Neuronal stem cell (in vitro differentiated cells): Measurements from ENCODE around the gene CFAP97.
A peak's percentile ranks its signal among the peaks of the same experiment; 100 is the strongest.
"Not testable (repeated sequence)": the region's sequence is repeated elsewhere in the genome, so short reads cannot be mapped to it uniquely, and the experiment has no call there.

Experiments
- DNase-seq: peaks from one replicate; pipeline ENCODE4 v3.0.0-alpha.2; 2013; ENCODE audit warnings: low spot score
- H2AFZ ChIP-seq: one replicate; pipeline ENCODE4 v1.6.1; 2013; ENCODE audit warnings: mild to moderate bottlenecking, low read length, inconsistent platforms
- H2AK5ac ChIP-seq: 2 replicates; pipeline ENCODE4 v1.6.1; 2013; ENCODE audit warnings: low read depth, mild to moderate bottlenecking, inconsistent platforms, low read length, moderate library complexity, mixed read lengths
- H2BK120ac ChIP-seq: 2 replicates; pipeline ENCODE4 v1.6.1; 2013; ENCODE audit warnings: low read depth, mild to moderate bottlenecking, inconsistent platforms, low read length, moderate library complexity, mixed read lengths
- H2BK12ac ChIP-seq: one replicate; pipeline ENCODE4 v1.6.1; 2013; ENCODE audit warnings: low read length, inconsistent platforms
- H2BK15ac ChIP-seq: 2 replicates; pipeline ENCODE4 v1.6.1; 2013; ENCODE audit warnings: mild to moderate bottlenecking, low read length, inconsistent platforms, mixed read lengths
- H2BK5ac ChIP-seq: one replicate; pipeline ENCODE4 v1.6.1; 2013; ENCODE audit warnings: inconsistent platforms, mild to moderate bottlenecking, low read length, moderate library complexity
- H3K14ac ChIP-seq: one replicate; pipeline ENCODE4 v1.6.1; 2013; ENCODE audit warnings: low read length, inconsistent platforms
- H3K18ac ChIP-seq: 2 replicates; pipeline ENCODE4 v1.6.1; 2013; ENCODE audit warnings: low read length, inconsistent platforms
- H3K23ac ChIP-seq: 2 replicates; pipeline ENCODE4 v1.6.1; 2013; ENCODE audit warnings: low read depth, mild to moderate bottlenecking, mixed read lengths, low read length, inconsistent platforms; ENCODE audit not compliant: poor library complexity
- H3K27ac ChIP-seq: replicated peaks from 3 replicates; pipeline ENCODE4 v1.5.1; 2013; ENCODE audit warnings: low read length, inconsistent platforms
- H3K27me3 ChIP-seq, 3 experiments: 2 replicates each; pipeline ENCODE4 v1.6.1; 2013; ENCODE audit warnings: low read length in 3 of 3, mild to moderate bottlenecking in 2 of 3, inconsistent platforms in 1 of 3, low read depth in 1 of 3, mixed read lengths in 1 of 3, moderate library complexity in 1 of 3; ENCODE audit not compliant: control insufficient read depth in 3 of 3, insufficient read depth in 3 of 3
- H3K36me3 ChIP-seq, 2 donors: replicated peaks in 1 of 2; 2 replicates each; pipeline ENCODE4 v1.6.1; 2013; ENCODE audit warnings: low read length in 2 of 2; ENCODE audit not compliant: control insufficient read depth in 2 of 2, insufficient read depth in 2 of 2
- H3K4ac ChIP-seq: 2 replicates; pipeline ENCODE4 v1.6.1; 2013; ENCODE audit warnings: inconsistent platforms, mild to moderate bottlenecking, low read length, moderate library complexity
- H3K4me1 ChIP-seq, 2 donors: 1 replicate in 1 of 2; 2 replicates in 1 of 2; pipeline ENCODE4 v1.6.1; 2013; ENCODE audit warnings: low read length in 2 of 2, low read depth in 1 of 2; ENCODE audit not compliant: control insufficient read depth in 2 of 2, insufficient read depth in 1 of 2
- H3K4me2 ChIP-seq: one replicate; pipeline ENCODE4 v1.6.1; 2013; ENCODE audit warnings: mild to moderate bottlenecking, low read length, inconsistent platforms; ENCODE audit not compliant: insufficient read depth, poor library complexity, severe bottlenecking
- H3K4me3 ChIP-seq, 2 donors: 2 replicates each; pipeline ENCODE4 v1.5.1; 2013; ENCODE audit warnings: low read length in 2 of 2, mild to moderate bottlenecking in 2 of 2, inconsistent platforms in 1 of 2, moderate library complexity in 1 of 2
- H3K79me1 ChIP-seq: one replicate; pipeline ENCODE4 v1.6.1; 2013; ENCODE audit warnings: low read depth, mild to moderate bottlenecking, inconsistent platforms, low read length, moderate library complexity
- H3K9ac ChIP-seq: one replicate; pipeline ENCODE4 v1.6.1; 2013; ENCODE audit warnings: mild to moderate bottlenecking, low read depth, low read length, inconsistent platforms; ENCODE audit not compliant: poor library complexity
- H3K9me3 ChIP-seq, 2 donors: replicated peaks in 1 of 2; 2 replicates each; pipeline versions ENCODE3 to v1.6.1; 2013; ENCODE audit warnings: low read length in 2 of 2, mild to moderate bottlenecking in 2 of 2, inconsistent platforms in 1 of 2, low read depth in 1 of 2, mixed read lengths in 1 of 2, moderate library complexity in 1 of 2; ENCODE audit not compliant: control insufficient read depth in 2 of 2, insufficient read depth in 1 of 2
- H4K8ac ChIP-seq: one replicate; pipeline ENCODE4 v1.6.1; 2013; ENCODE audit warnings: low read depth, mild to moderate bottlenecking, inconsistent platforms, low read length, moderate library complexity
- H4K91ac ChIP-seq: one replicate; pipeline ENCODE4 v1.6.1; 2013; ENCODE audit warnings: low read length, low read depth, mild to moderate bottlenecking, inconsistent platforms; ENCODE audit not compliant: poor library complexity
- WGBS, 2 donors: extraction: QIAGEN DNeasy Blood & Tissue Kit; methylation state at CpG; one replicate each; pipeline ENCODE4 v1.1.7; 2013; ENCODE audit warnings: missing lambda C conversion rate in 2 of 2, mixed read lengths in 1 of 2; ENCODE audit not compliant: insufficient read length in 2 of 2, insufficient replicate concordance in 1 of 2; ENCODE audit errors: extremely low coverage in 2 of 2; 5-methylcytosine and 5-hydroxymethylcytosine counted together

The CFAP97 gene

DNA sequence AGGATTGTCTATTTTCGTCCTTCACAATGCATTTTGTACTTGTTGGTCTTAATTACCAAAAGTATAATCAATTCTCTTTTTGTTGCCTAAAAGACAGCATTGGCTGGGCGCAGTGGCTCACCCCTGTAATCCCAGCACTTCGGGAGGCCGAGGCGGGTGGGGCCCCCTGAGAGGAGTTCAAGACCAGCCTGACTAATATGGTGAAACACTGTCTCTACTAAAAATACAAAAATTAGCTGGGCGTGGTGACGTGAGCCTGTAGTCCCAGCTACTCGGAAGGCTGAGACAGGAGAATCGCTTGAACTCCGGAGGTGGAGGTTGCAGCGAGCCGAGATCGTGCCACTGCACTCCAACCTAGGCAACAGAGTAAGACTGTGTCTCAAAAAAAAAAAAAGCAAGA lies 1.3 kb upstream of the CFAP97 start:
- H2BK15ac ChIP-seq, H2AK5ac ChIP-seq, DNase-seq, H2AFZ ChIP-seq, H3K9ac ChIP-seq, H3K4ac ChIP-seq, H3K23ac ChIP-seq, H2BK120ac ChIP-seq, H3K14ac ChIP-seq, H4K8ac ChIP-seq, H4K91ac ChIP-seq, H3K79me1 ChIP-seq, H2BK5ac ChIP-seq, H3K27ac ChIP-seq, H3K18ac ChIP-seq, H3K27me3 ChIP-seq, H3K4me2 ChIP-seq, H2BK12ac ChIP-seq, H3K36me3 ChIP-seq, H3K9me3 ChIP-seq: not testable (repeated sequence)
- peak overlapping the region in 1 of 2 donors; percentile 62 for H3K4me3 ChIP-seq
- peaks cover 10 to 12% of the 10 kb centered on the region in 2 donors for H3K4me1 ChIP-seq
- WGBS, 2 donors: no CpG with 5 or more reads among the region's 13 CpGs

DNA sequence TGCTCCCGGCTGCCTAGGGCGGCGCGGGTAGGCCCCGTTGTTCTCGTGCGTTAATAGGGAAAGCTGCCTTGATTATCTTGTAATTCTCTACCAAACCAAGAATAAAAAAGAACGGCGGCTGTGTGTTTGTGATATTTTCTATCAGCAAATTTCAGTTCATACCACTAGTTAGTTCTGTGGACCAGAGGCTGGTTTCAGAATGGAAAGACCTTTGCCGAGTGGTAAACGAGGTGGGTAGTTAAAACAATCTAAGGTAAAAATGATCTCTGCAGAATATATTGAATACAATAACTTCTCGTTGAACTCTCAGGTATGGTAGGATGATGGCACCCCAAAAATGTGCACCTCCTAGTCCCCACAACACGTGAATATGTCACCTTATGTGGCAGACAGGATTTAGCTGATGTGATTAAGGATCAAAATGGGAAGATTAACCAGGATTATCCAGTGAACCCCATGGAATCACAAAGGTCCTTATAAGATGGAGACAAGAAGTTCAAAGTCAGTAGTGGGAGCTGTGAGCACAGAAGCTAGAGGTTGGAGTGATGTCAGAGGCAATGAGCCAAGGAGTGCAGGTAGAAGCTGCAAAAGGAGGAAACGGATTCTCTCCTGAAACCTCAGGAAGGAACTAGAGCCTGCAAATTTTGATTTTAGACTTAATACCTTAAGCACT lies 574 bp upstream of the CFAP97 start:
- no peak for DNase-seq
- Histone ChIP-seq H2BK120ac (peak overlapping the region; percentile 87), H3K9ac (peak overlapping the region; percentile 90), H4K91ac (no peak overlapping the region), H3K18ac (peak overlapping the region; percentile 98), H3K9me3 (no peaks in the 10 kb centered on the region), H3K14ac (peak overlapping the region; percentile 75), H3K4me1 (peaks cover 10 to 12% of the 10 kb centered on the region in 2 donors), H2AK5ac (no peak overlapping the region), H3K79me1 (peaks cover 3% of the 10 kb centered on the region), H3K23ac (peak overlapping the region; percentile 85), H2BK15ac (no peak overlapping the region), H3K4me3 (peak overlapping the region; percentile 62 to 93), H2BK12ac (peak overlapping the region; percentile 63), H3K4ac (no peak overlapping the region), H3K27me3 (no peaks in the 10 kb centered on the region), H2AFZ (peak overlapping the region; percentile 97), H3K36me3 (peaks cover 0 to 14% of the 10 kb centered on the region in 2 donors), H2BK5ac (no peak overlapping the region), H3K4me2 (peak overlapping the region; percentile 87), H3K27ac (no peak overlapping the region), H4K8ac (no peak overlapping the region)
- no CpG with 5 or more reads among the region's 14 CpGs for WGBS, 2 donors

DNA sequence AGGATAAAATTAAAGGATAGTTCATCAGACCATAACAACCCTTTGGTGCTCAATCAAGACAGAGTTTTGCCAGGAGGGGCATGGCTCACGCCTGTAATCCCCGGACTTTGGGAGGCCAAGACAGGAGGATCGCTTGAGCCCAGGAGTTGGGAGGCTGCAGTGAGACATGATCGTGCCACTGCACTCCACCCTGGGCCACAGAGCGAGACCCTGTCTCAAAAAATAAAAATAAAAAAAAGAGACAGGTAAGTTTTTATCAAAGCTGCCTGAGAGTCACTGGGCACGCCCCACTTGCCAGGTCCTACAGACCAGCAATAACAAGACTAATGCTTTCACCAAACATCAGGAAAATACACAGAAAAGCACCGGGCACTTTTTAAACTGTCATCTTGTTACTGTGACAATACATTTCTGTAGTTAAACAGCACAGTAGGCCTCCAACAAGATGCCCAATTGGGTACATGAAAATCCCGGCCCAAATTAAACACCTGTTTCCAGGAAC lies 765 bp downstream of the CFAP97 start:
- H3K9me3 ChIP-seq: no peaks in the 10 kb centered on the region
- H3K14ac ChIP-seq: no peak overlapping the region
- H3K9ac ChIP-seq: no peak overlapping the region
- no peak overlapping the region for H2BK120ac ChIP-seq
- H3K79me1 ChIP-seq: peaks cover 3% of the 10 kb centered on the region
- H3K4ac ChIP-seq: no peak overlapping the region
- no peak overlapping the region for H2BK12ac ChIP-seq
- H3K23ac ChIP-seq: no peak overlapping the region
- no peak overlapping the region for H2BK15ac ChIP-seq
- H3K36me3 ChIP-seq: peaks cover 0 to 14% of the 10 kb centered on the region in 2 donors
- peaks cover 6 to 10% of the 10 kb centered on the region in 2 donors for H3K4me1 ChIP-seq
- H2AFZ ChIP-seq: peak overlapping the region; percentile 97
- no peak overlapping the region for H3K27ac ChIP-seq
- H2AK5ac ChIP-seq: no peak overlapping the region
- H3K27me3 ChIP-seq: no peaks in the 10 kb centered on the region
- H3K4me2 ChIP-seq: peak overlapping the region; percentile 87
- peak overlapping the region; percentile 98 for H3K18ac ChIP-seq
- H3K4me3 ChIP-seq: peak overlapping the region; percentile 62 to 93
- H4K8ac ChIP-seq: no peak overlapping the region
- no peak overlapping the region for H2BK5ac ChIP-seq
- no peak for DNase-seq
- no peak overlapping the region for H4K91ac ChIP-seq
- whole genome bisulfite sequencing, 2 donors: no CpG with 5 or more reads among the region's 8 CpGs

DNA sequence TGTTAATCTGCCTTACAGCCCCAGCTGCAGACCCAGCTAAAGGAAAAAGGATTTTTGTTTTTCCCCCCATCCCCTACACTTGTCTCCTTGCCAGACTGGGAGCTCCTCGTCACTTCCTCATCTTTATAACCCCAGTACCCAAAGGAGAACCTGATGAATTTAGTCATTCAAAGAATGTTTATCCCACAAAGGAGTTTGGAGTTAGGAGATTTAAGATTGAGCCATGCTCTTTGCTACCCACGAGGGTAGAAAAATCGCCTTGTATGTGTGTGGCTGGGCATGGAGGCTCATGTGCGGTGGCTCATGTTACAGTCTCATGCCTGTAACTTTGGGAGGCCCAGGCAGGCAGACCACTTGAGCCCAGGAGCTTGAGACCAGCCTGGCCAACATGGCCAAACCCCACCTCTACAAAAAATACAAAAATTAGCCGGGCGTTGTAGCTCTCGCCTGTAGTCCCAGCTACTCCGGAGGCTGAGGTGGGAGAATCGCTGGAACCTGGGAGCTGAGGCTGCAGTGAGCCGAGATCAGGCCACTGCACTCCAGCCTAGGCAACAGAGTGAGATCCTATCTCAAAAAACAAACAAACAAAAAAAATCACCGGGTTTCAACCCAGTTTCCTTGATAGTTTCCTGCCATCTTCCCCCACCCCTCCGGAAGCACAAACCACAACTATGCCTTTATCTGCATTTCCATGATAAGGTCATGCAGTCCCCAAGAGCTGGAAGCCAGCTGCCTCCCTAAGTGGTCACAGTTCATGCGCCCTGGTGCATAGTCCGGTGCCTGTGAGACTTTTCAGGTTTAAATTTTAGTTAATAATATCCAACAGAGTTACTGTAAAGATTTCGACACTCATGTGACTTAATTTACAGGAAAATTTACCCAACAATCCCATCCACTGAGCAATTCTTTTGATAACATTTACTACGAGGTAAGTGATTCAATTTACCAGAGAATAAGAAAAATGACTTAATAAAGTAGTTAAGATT lies 1.5 kb downstream of the CFAP97 start:
- no CpG with 5 or more reads among the region's 16 CpGs for WGBS, 2 donors
- H2AK5ac ChIP-seq: no peak overlapping the region
- H3K4me1 ChIP-seq: peaks cover 6 to 10% of the 10 kb centered on the region in 2 donors
- H3K18ac ChIP-seq: no peak overlapping the region
- H3K14ac ChIP-seq: no peak overlapping the region
- H2BK15ac ChIP-seq: no peak overlapping the region
- no peak overlapping the region for H4K91ac ChIP-seq
- H3K4ac ChIP-seq: no peak overlapping the region
- no peak overlapping the region for H3K9ac ChIP-seq
- peaks cover 3% of the 10 kb centered on the region for H3K79me1 ChIP-seq
- H2AFZ ChIP-seq: no peak overlapping the region
- peak overlapping the region; percentile 23 for H3K4me2 ChIP-seq
- H4K8ac ChIP-seq: no peak overlapping the region
- H2BK5ac ChIP-seq: no peak overlapping the region
- no peaks in the 10 kb centered on the region for H3K9me3 ChIP-seq
- H2BK12ac ChIP-seq: no peak overlapping the region
- H3K23ac ChIP-seq: no peak overlapping the region
- H3K4me3 ChIP-seq: peak overlapping the region in 1 of 2 donors; percentile 62
- DNase-seq: no peak
- H3K27ac ChIP-seq: no peak overlapping the region
- no peaks in the 10 kb centered on the region for H3K27me3 ChIP-seq
- H2BK120ac ChIP-seq: no peak overlapping the region
- H3K36me3 ChIP-seq: peaks cover 0 to 14% of the 10 kb centered on the region in 2 donors
